HepG2 (cell line): ENCODE measurements around the gene ZFHX3. TPM values are rescaled to one million over a fixed set of nuclear protein-coding genes. Genes with fewer than 3 reads are reported as not detected.
A peak's percentile ranks its signal among the peaks of the same experiment; 100 is the strongest.

ENCODE experiments used
- FOXO4 ChIP-seq: sonication (generic); formaldehyde crosslinking; conservative IDR thresholded peaks from 2 replicates; pipeline ENCODE4 v1.8.1; 2023; ENCODE audit warnings: missing genetic modification reagents
- GTF2F1 ChIP-seq: fragments of 150-350 bp; IDR thresholded peaks from 2 replicates; pipeline ENCODE4 v1.6.1; 2014; ENCODE audit warnings: low read length
- IKZF4 ChIP-seq: sonication (generic); formaldehyde crosslinking; IDR thresholded peaks from 2 replicates; pipeline ENCODE4 v1.5.1; 2020; ENCODE audit warnings: borderline replicate concordance, mild to moderate bottlenecking, low read depth, missing genetic modification reagents; ENCODE audit errors: not compliant biosample characterization
- MED8 ChIP-seq: sonication (generic); formaldehyde crosslinking; IDR thresholded peaks from 2 replicates; pipeline ENCODE4 v1.8.1; 2023; ENCODE audit warnings: mild to moderate bottlenecking, missing genetic modification reagents; ENCODE audit not compliant: insufficient replicate concordance
- NFKBIZ ChIP-seq: IDR thresholded peaks from 2 replicates; pipeline ENCODE4 v1.6.1; 2018; ENCODE audit warnings: missing genetic modification reagents, missing compliant biosample characterization
- NFYB ChIP-seq: sonication (generic); formaldehyde crosslinking; IDR thresholded peaks from 2 replicates; pipeline ENCODE4 v1.4.0; 2020; ENCODE audit warnings: missing genetic modification reagents
- THAP11 ChIP-seq: IDR thresholded peaks from 2 replicates; pipeline ENCODE4 v1.6.1; 2016; ENCODE audit warnings: missing biosample characterization, missing genetic modification reagents
- ZBTB42 ChIP-seq: sonication (generic); formaldehyde crosslinking; IDR thresholded peaks from 2 replicates; pipeline ENCODE4 v1.5.0; 2020; ENCODE audit warnings: mild to moderate bottlenecking, missing genetic modification reagents
- ZHX1 ChIP-seq: sonication (generic); formaldehyde crosslinking; IDR thresholded peaks from 2 replicates; pipeline ENCODE4 v1.8.1; 2022; ENCODE audit warnings: low read depth, mild to moderate bottlenecking, missing genetic modification reagents
- ZKSCAN1 ChIP-seq: fragments of 150-350 bp; IDR thresholded peaks from 2 replicates; pipeline ENCODE4 v1.6.1; 2014; ENCODE audit warnings: low read length
- ZNF180 ChIP-seq: sonication (generic); formaldehyde crosslinking; IDR thresholded peaks from 2 replicates; pipeline ENCODE4 v1.4.0; 2020; ENCODE audit warnings: low read depth, missing genetic modification reagents, borderline replicate concordance
- ZNF550 ChIP-seq: sonication (generic); formaldehyde crosslinking; IDR thresholded peaks from 2 replicates; pipeline ENCODE4 v1.4.0; 2020; ENCODE audit warnings: mild to moderate bottlenecking, missing genetic modification reagents, borderline replicate concordance
- ZNF775 ChIP-seq: sonication (generic); formaldehyde crosslinking; IDR thresholded peaks from 2 replicates; pipeline ENCODE4 v1.4.0; 2020; ENCODE audit warnings: missing genetic modification reagents, mild to moderate bottlenecking, moderate library complexity, borderline replicate concordance
- ZNF788 ChIP-seq: sonication (generic); formaldehyde crosslinking; IDR thresholded peaks from 2 replicates; pipeline ENCODE4 v1.5.0; 2020; ENCODE audit warnings: mild to moderate bottlenecking, missing genetic modification reagents, borderline replicate concordance
- ZSCAN31 ChIP-seq: sonication (generic); formaldehyde crosslinking; IDR thresholded peaks from 2 replicates; pipeline ENCODE4 v1.5.0; 2020; ENCODE audit warnings: low read depth, mild to moderate bottlenecking, missing genetic modification reagents
- polyA plus RNA-seq, 8 experiments: library from polyadenylated mRNA; depleted of rRNA in 3 of 8; stranded (reverse) in 7 of 8; unstranded in 1 of 8; fragments of >200 nt; fragmentation: Illumina TruSeq in 4 of 8; extraction: Trizol in 4 of 8; gene quantifications; 2 replicates each; pipeline versions ENCODE4 v1.2.1 to v1.2.3, GENCODE V29; 2011 to 2016; ENCODE audit warnings: low read depth in 4 of 8, missing spikeins in 1 of 8, mixed read lengths in 1 of 8; ENCODE audit not compliant: insufficient read depth in 1 of 8
- total RNA-seq, 5 experiments: library from RNA; depleted of rRNA; stranded (reverse); fragments of >200 nt; fragmentation: Illumina TruSeq; extraction: Trizol; gene quantifications; 2 replicates each; pipeline ENCODE4 v1.2.3, GENCODE V29; 2016; ENCODE audit warnings: low read depth in 1 of 5
- TF ChIP-seq, protein P1 (sequence below): sonication (generic); formaldehyde crosslinking; IDR thresholded peaks from 2 replicates; pipeline ENCODE4 v1.4.0; 2020; ENCODE audit warnings: low read depth, missing genetic modification reagents
- TF ChIP-seq, protein P2 (sequence below): sonication (generic); formaldehyde crosslinking; IDR thresholded peaks from 2 replicates; pipeline ENCODE4 v1.5.1; 2020; ENCODE audit warnings: missing genetic modification reagents, mild to moderate bottlenecking, borderline replicate concordance

ZFHX3 gene
- total and polyA plus RNA-seq, 2 of the 13 experiments (the other 11 are each of a cell fraction or from before 2014, with no cell fraction given) = 5.0 to 6.0 TPM

GRCh38 chr16:72927199-72928089 is 120.5 kb downstream of the ZFHX3 start (continued):
- TF ChIP-seq, protein P1, sequence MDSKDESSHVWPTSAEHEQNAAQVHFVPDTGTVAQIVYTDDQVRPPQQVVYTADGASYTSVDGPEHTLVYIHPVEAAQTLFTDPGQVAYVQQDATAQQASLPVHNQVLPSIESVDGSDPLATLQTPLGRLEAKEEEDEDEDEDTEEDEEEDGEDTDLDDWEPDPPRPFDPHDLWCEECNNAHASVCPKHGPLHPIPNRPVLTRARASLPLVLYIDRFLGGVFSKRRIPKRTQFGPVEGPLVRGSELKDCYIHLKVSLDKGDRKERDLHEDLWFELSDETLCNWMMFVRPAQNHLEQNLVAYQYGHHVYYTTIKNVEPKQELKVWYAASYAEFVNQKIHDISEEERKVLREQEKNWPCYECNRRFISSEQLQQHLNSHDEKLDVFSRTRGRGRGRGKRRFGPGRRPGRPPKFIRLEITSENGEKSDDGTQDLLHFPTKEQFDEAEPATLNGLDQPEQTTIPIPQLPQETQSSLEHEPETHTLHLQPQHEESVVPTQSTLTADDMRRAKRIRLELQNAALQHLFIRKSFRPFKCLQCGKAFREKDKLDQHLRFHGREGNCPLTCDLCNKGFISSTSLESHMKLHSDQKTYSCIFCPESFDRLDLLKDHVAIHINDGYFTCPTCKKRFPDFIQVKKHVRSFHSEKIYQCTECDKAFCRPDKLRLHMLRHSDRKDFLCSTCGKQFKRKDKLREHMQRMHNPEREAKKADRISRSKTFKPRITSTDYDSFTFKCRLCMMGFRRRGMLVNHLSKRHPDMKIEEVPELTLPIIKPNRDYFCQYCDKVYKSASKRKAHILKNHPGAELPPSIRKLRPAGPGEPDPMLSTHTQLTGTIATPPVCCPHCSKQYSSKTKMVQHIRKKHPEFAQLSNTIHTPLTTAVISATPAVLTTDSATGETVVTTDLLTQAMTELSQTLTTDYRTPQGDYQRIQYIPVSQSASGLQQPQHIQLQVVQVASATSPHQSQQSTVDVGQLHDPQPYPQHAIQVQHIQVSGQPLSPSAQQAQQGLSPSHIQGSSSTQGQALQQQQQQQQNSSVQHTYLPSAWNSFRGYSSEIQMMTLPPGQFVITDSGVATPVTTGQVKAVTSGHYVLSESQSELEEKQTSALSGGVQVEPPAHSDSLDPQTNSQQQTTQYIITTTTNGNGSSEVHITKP (CRISPR knock-in tag) = peak; percentile 53
- TF ChIP-seq, protein P2, sequence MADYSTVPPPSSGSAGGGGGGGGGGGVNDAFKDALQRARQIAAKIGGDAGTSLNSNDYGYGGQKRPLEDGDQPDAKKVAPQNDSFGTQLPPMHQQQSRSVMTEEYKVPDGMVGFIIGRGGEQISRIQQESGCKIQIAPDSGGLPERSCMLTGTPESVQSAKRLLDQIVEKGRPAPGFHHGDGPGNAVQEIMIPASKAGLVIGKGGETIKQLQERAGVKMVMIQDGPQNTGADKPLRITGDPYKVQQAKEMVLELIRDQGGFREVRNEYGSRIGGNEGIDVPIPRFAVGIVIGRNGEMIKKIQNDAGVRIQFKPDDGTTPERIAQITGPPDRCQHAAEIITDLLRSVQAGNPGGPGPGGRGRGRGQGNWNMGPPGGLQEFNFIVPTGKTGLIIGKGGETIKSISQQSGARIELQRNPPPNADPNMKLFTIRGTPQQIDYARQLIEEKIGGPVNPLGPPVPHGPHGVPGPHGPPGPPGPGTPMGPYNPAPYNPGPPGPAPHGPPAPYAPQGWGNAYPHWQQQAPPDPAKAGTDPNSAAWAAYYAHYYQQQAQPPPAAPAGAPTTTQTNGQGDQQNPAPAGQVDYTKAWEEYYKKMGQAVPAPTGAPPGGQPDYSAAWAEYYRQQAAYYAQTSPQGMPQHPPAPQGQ (CRISPR knock-in tag) = no peak
- TF ChIP-seq ZHX1 (CRISPR knock-in tag) = no peak
- TF ChIP-seq ZNF788 (CRISPR knock-in tag) = peak; percentile 79; the same call in 1 of the 2 replicates
- TF ChIP-seq ZNF550 (CRISPR knock-in tag) = 0 out of 2 replicates have a peak, but pooled peaks have one; percentile 45
- TF ChIP-seq ZSCAN31 = no peak
- no peak for TF ChIP-seq IKZF4 (CRISPR knock-in tag)
- TF ChIP-seq ZNF180 (CRISPR knock-in tag) = no peak
- TF ChIP-seq NFKBIZ = peak; percentile 89
- TF ChIP-seq MED8 (CRISPR knock-in tag) = peak; percentile 50
- no peak for TF ChIP-seq ZNF775 (CRISPR knock-in tag)
- no peak for TF ChIP-seq NFYB (CRISPR knock-in tag)
- no peak for TF ChIP-seq ZBTB42 (CRISPR knock-in tag)
- TF ChIP-seq ZKSCAN1 = no peak
- no peak for TF ChIP-seq GTF2F1
- TF ChIP-seq FOXO4 (CRISPR knock-in tag) = no peak
- peak; percentile 74 for TF ChIP-seq THAP11 (CRISPR knock-in tag)
